Measurements from ENCODE around the gene RELN.

GRCh38 chr7:103719070-103719469 is 270.4 kb downstream of the RELN start:
- TF ChIP-seq ZNF384 (IDR thresholded peaks at IDR 0.05) (no peak), ARNT (IDR thresholded peaks at IDR 0.05) (no peak), SUZ12 (IDR thresholded peaks at IDR 0.05) (no peak), FOXM1 (IDR thresholded peaks at IDR 0.05; ENCODE audit: borderline replicate concordance) (no peak), FOXK2 (IDR thresholded peaks at IDR 0.05) (no peak), FOXA1 (IDR thresholded peaks at IDR 0.05) (no peak), ELF4 (IDR thresholded peaks at IDR 0.05) (no peak), HDGF (IDR thresholded peaks at IDR 0.05; ENCODE audit: borderline replicate concordance) (no peak), NFRKB (IDR thresholded peaks at IDR 0.05) (no peak), SP1 (IDR thresholded peaks at IDR 0.05) (no peak)

Data from HEK293T (cell line).